ENCODE measurements around the gene BABAM1.

The BABAM1 gene

GRCh38 chr19:17303940-17304267, 36.7 kb downstream of the BABAM1 start:
- DNase-seq: no peak

- no peak for DNase-seq
Observed at GRCh38 chr19:17304386-17305215, 37.4 kb downstream of the BABAM1 start.

- no peak for DNase-seq
Observed at GRCh38 chr19:17305216-17305516, 37.9 kb downstream of the BABAM1 start.

GRCh38 chr19:17305517-17306284, 38.5 kb downstream of the BABAM1 start, which contains the start of gene MRPL34:
Gene MRPL34 (plus strand): TSS chr19:17305872. CDS start chr19:17305893, 21 bp downstream.
- peak; percentile 89 for DNase-seq

- no peak for DNase-seq
Observed at GRCh38 chr19:17306285-17306714, 39.1 kb downstream of the BABAM1 start.

- DNase-seq: no peak
Observed at GRCh38 chr19:17307876-17308377, 40.7 kb downstream of the BABAM1 start.

- peak; percentile 98 for DNase-seq
Observed at GRCh38 chr19:17309198-17309964, 42.1 kb downstream of the BABAM1 start, which contains the start of gene DDA1. Gene DDA1 (plus strand): TSS chr19:17309563. CDS start chr19:17309655, 92 bp downstream.

GRCh38 chr19:17309965-17310461, 42.8 kb downstream of the BABAM1 start:
- no peak for DNase-seq

GRCh38 chr19:17311455-17312188, 44.4 kb downstream of the BABAM1 start:
- no peak for DNase-seq

GRCh38 chr19:17312189-17313113, 45.2 kb downstream of the BABAM1 start:
- DNase-seq: no peak

GRCh38 chr19:17314007-17314593, 46.9 kb downstream of the BABAM1 start:
- no peak for DNase-seq

GRCh38 chr19:17318966-17319365, 51.7 kb downstream of the BABAM1 start:
- DNase-seq: no peak

GRCh38 chr19:17319473-17320238, 52.4 kb downstream of the BABAM1 start:
- DNase-seq: no peak

GRCh38 chr19:17320435-17320834, 53.2 kb downstream of the BABAM1 start:
- DNase-seq: no peak

- DNase-seq: no peak
Observed at GRCh38 chr19:17321655-17322489, 54.6 kb downstream of the BABAM1 start.

- DNase-seq: no peak
Observed at GRCh38 chr19:17322854-17323253, 55.6 kb downstream of the BABAM1 start.

- no peak for DNase-seq
Observed at GRCh38 chr19:17323300-17323963, 56.2 kb downstream of the BABAM1 start.

GRCh38 chr19:17323964-17324332, 56.7 kb downstream of the BABAM1 start:
- DNase-seq: no peak
